ENCODE data around the gene SAE1. TPM values are rescaled to one million over a fixed set of nuclear protein-coding genes. Genes with fewer than 3 reads are reported as not detected.

Gene SAE1
- total RNA-seq, 2 donors from 2014 or later = 187 to 240 TPM

- Mint-ChIP-seq H3K27ac (peak overlapping the region; percentile 48), H3K4me3 (no peak overlapping the region), H3K27me3 (ENCODE audit: insufficient read depth) (no peaks in the 10 kb centered on the region), H3K9me3 (no peaks in the 10 kb centered on the region), H3K36me3 (ENCODE audit: low read depth) (peaks cover 45% of the 10 kb centered on the region), H3K4me1 (peaks cover 38% of the 10 kb centered on the region)
- H3K27ac ChIP-seq (ENCODE audit: low read depth, low read length) = peak overlapping the region; percentile 85
- 82 to 92% methylated on average over 11 to 12 of the region's 12 CpGs for WGBS, 2 experiments (ENCODE audit: insufficient coverage in 1 of 2, insufficient read length in 1 of 2)
- TF ChIP-seq CTCF (conservative IDR thresholded peaks at IDR 0.05) = no peak
- no peak overlapping the region for H3K9ac ChIP-seq (ENCODE audit: extremely low read depth, low read length, poor library complexity, severe bottlenecking)
- no peaks in the 10 kb centered on the region for H3K9me3 ChIP-seq (ENCODE audit: control insufficient read depth, low read length)
- no peaks in the 10 kb centered on the region for H3K27me3 ChIP-seq (ENCODE audit: control insufficient read depth, insufficient read depth, low read length, poor library complexity, severe bottlenecking)
- no peak for DNase-seq
- no peak overlapping the region for H3K4me3 ChIP-seq (ENCODE audit: low read length)
- peaks cover 76% of the 10 kb centered on the region for H3K36me3 ChIP-seq (ENCODE audit: control insufficient read depth, insufficient read depth, low read length)
- H3K4me1 ChIP-seq (ENCODE audit: control insufficient read depth, insufficient read depth, low read length) = peaks cover 20% of the 10 kb centered on the region
Observed at GRCh38 chr19:47190167-47190727, 59.6 kb downstream of the SAE1 start.

- H3K27ac Mint-ChIP-seq = peak overlapping the region; percentile 61
- no peaks in the 10 kb centered on the region for H3K27me3 Mint-ChIP-seq (ENCODE audit: insufficient read depth)
- DNase-seq = no peak
- H3K9me3 ChIP-seq (ENCODE audit: control insufficient read depth, low read length) = no peaks in the 10 kb centered on the region
- peaks cover 57% of the 10 kb centered on the region for H3K36me3 Mint-ChIP-seq (ENCODE audit: low read depth)
- no peaks in the 10 kb centered on the region for H3K9me3 Mint-ChIP-seq
- H3K9ac ChIP-seq (ENCODE audit: extremely low read depth, low read length, poor library complexity, severe bottlenecking) = no peak overlapping the region
- H3K36me3 ChIP-seq (ENCODE audit: control insufficient read depth, insufficient read depth, low read length) = peaks cover 58% of the 10 kb centered on the region
- H3K27ac ChIP-seq (ENCODE audit: low read depth, low read length) = no peak overlapping the region
- H3K27me3 ChIP-seq (ENCODE audit: control insufficient read depth, insufficient read depth, low read length, poor library complexity, severe bottlenecking) = no peaks in the 10 kb centered on the region
- H3K4me3 Mint-ChIP-seq = no peak overlapping the region
- no peak overlapping the region for H3K4me3 ChIP-seq (ENCODE audit: low read length)
- peaks cover 20% of the 10 kb centered on the region for H3K4me1 Mint-ChIP-seq
- 92 to 100% methylated on average over 1 of the region's 1 CpG for WGBS, 2 experiments (ENCODE audit: insufficient coverage in 1 of 2, insufficient read length in 1 of 2)
- no peaks in the 10 kb centered on the region for H3K4me1 ChIP-seq (ENCODE audit: control insufficient read depth, insufficient read depth, low read length)
- TF ChIP-seq CTCF (conservative IDR thresholded peaks at IDR 0.05) = no peak
Observed at GRCh38 chr19:47195434-47195833, 64.8 kb downstream of the SAE1 start.

- Histone ChIP-seq H3K36me3 (ENCODE audit: control insufficient read depth, insufficient read depth, low read length) (peaks cover 56% of the 10 kb centered on the region), H3K27ac (ENCODE audit: low read depth, low read length) (no peak overlapping the region), H3K4me1 (ENCODE audit: control insufficient read depth, insufficient read depth, low read length) (no peaks in the 10 kb centered on the region), H3K9me3 (ENCODE audit: control insufficient read depth, low read length) (no peaks in the 10 kb centered on the region), H3K4me3 (ENCODE audit: low read length) (peak overlapping the region; percentile 31), H3K9ac (ENCODE audit: extremely low read depth, low read length, poor library complexity, severe bottlenecking) (no peak overlapping the region), H3K27me3 (ENCODE audit: control insufficient read depth, insufficient read depth, low read length, poor library complexity, severe bottlenecking) (no peaks in the 10 kb centered on the region)
- Mint-ChIP-seq H3K36me3 (ENCODE audit: low read depth) (peaks cover 54% of the 10 kb centered on the region), H3K4me1 (peaks cover 19% of the 10 kb centered on the region), H3K9me3 (no peaks in the 10 kb centered on the region), H3K4me3 (no peak overlapping the region), H3K27ac (peak overlapping the region; percentile 90), H3K27me3 (ENCODE audit: insufficient read depth) (no peaks in the 10 kb centered on the region)
- WGBS, 2 experiments (ENCODE audit: insufficient coverage in 1 of 2, insufficient read length in 1 of 2) = 86% methylated on average over 3 of the region's 4 CpGs
- DNase-seq = no peak
- TF ChIP-seq CTCF (conservative IDR thresholded peaks at IDR 0.05) = no peak
Observed at GRCh38 chr19:47197141-47197540, 66.5 kb downstream of the SAE1 start.

Data from endodermal cell (in vitro differentiated cells).